Bladder microvascular endothelial cell (primary cell): Measurements from ENCODE around the gene CHRDL2. TPM values are rescaled to one million over a fixed set of nuclear protein-coding genes. Genes with fewer than 3 reads are reported as not detected.

Source experiments
- total RNA-seq: library from RNA; depleted of rRNA; stranded (reverse); fragments of >200 nt; gene quantifications from 2 replicates; pipeline ENCODE4 v1.2.3, GENCODE V29; 2014

CHRDL2 gene, protein sequence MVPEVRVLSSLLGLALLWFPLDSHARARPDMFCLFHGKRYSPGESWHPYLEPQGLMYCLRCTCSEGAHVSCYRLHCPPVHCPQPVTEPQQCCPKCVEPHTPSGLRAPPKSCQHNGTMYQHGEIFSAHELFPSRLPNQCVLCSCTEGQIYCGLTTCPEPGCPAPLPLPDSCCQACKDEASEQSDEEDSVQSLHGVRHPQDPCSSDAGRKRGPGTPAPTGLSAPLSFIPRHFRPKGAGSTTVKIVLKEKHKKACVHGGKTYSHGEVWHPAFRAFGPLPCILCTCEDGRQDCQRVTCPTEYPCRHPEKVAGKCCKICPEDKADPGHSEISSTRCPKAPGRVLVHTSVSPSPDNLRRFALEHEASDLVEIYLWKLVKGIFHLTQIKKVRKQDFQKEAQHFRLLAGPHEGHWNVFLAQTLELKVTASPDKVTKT
- total RNA-seq = not detected in 2 replicates

DNA sequence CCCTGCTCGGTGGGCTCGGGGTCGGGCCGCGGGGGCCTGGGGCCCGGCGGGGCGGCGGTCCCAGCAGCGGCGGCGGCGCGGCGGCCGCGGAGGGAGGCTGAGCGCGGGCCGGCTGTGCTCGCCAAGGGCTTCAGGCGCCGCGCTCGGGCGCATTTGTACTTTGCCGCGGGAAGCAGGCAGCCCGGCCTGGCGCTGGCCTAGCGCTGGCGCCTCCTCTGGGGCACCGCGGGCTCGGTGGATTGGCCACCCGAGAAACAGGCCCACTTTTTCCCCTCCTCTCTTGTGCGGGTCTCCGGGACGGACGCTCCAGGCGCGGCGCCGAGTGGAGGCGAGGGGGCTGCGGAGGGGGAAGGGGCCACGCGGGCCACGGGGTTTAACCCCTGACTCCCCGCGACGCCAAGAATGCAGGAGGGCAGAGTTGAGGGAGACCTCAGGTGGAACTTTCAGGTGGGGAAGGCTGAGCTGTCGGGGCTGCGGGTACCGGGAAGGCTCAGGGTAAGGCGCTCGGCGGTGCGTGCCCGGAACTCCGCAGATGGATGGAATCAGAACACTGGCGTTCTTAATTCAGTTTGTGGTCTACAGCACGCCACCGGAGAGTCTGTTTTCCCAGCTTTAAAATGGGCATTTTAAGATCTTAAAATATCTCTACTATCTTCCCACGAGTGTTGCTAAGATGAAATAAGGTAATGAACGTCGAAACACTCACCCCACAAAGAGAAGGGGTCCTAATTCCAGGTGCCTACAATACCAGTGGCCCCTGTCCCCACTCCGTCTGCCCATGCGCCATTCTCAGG lies at the start of gene CHRDL2:
Gene CHRDL2 (minus strand): TSS at position 126 of the 794 bp plus-strand sequence. CDS start 538 bp downstream, outside the sequence.

DNA sequence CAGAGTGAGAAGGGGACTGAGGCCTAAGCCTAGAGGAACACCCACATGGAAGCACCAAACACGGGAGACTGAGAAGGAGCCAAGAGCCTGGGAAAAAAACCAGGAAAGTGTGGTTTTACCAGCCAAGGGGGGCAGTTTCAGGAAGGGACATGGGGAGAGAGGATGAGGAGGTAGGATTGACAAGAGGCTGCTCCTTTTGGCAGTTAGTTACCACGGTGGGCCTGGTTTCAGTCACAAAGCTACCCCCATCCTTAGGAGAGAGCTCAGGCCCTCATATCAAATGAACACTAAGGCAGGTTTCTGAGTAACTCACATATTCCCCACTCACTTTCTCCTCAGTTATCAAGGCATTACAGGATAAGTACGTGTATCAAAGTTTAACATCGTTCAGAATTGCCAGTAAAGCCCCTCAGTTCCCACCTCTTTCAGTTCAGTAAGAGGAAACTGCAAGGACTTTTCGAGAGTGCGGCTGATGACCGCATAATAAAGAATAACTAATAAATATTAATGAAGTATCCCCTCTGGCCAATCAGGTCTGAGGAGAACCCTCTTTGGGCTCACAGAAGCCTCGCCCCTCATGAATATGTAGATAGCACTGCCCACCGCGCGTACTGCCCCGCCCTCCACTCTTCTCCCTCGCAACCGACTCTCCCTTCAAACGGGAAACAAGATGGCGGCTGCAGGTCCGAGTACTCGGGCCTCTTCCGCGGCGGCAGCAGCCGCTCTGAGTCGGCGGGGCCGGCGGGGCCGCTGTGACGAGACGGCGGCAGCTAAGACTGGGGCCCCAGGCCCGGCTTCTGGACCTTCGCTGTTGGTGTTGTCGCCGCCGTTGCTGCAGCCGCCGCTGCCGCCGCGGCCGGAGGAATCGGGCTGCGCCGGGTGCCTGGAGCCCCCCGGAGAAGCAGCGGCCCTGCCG lies 17.2 kb upstream of the CHRDL2 start, which contains the start of gene RNF169:
Gene RNF169 (plus strand): TSS at position 639 of the 916 bp plus-strand sequence. CDS start 32 bp downstream, at position 671.

Other genes starting within 250 kb of the CHRDL2 start
- 2.0 and 3.4 TPM in 2 replicates for gene LIPT2, start 237.7 kb downstream of the CHRDL2 start, total RNA-seq
- gene POLD3, start 138.8 kb downstream of the CHRDL2 start, total RNA-seq = 11.8 and 13.7 TPM in 2 replicates
- 21.4 and 23.9 TPM in 2 replicates for gene RNF169, start 17.4 kb upstream of the CHRDL2 start, total RNA-seq
- 1.6 and 15.2 TPM in 2 replicates for gene XRRA1, start 217.7 kb upstream of the CHRDL2 start, total RNA-seq
- gene SPCS2, start 217.8 kb upstream of the CHRDL2 start, total RNA-seq = 8.6 and 31.7 TPM in 2 replicates